Renal cortex interstitium (tissue), 11 donors: ENCODE data around the gene TADA3. TPM values are rescaled to one million over a fixed set of nuclear protein-coding genes. Genes with fewer than 3 reads are reported as not detected.

Source experiments
- DNase-seq, 11 donors: peaks; one replicate each; pipeline ENCODE4 v3.0.0-alpha.2; 2013; ENCODE audit warnings: low read depth in 9 of 11, low spot score in 4 of 11; ENCODE audit errors: extremely low read depth in 1 of 11
- polyA plus RNA-seq, 3 donors: library from polyadenylated mRNA; unstranded; fragments of 120-200 nt; gene quantifications; one replicate each; pipeline ENCODE4 v1.2.1, GENCODE V29; 2013; ENCODE audit not compliant: insufficient read length in 3 of 3

The TADA3 gene
- polyA plus RNA-seq, 3 donors, result 58.2 to 73.4 (median 71.1) TPM

GRCh38 chr3:9793161-9793781 is 998 bp upstream of the TADA3 start:
- no peak for DNase-seq

DNA sequence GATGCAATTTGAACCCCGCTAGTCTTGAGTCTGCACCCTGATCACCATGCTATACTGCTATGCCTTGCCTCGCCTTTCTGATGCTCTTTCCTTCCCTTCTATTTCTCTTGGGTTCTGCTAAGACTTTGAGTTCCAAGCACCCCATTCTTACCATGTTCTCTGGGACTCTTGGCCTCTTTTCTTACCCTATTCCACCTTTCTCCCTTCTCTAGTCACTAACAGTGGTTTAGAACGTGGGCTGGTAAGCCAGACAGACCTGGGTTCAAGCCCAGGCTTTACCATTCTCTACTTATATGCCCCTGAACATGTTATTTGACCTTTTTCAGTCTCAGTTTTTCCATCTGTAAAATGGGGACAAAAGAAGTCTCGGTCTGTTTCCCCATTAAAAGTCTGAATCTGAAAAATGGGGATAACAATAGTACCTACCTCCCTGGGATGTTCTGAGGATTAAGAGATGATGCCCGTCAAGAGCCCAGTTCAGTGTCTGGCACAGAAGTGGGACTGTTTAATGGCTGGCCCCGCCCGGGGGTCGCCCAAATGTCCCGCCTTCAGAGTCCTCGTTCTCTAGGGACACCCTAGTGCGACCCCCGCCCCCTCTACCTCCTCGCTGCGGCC is 376 bp downstream of the TADA3 start:
- DNase-seq, result no peak

- DNase-seq, result no peak
These were observed 1.1 kb downstream of the TADA3 start for GRCh38 chr3:9791127-9791526.

DNA sequence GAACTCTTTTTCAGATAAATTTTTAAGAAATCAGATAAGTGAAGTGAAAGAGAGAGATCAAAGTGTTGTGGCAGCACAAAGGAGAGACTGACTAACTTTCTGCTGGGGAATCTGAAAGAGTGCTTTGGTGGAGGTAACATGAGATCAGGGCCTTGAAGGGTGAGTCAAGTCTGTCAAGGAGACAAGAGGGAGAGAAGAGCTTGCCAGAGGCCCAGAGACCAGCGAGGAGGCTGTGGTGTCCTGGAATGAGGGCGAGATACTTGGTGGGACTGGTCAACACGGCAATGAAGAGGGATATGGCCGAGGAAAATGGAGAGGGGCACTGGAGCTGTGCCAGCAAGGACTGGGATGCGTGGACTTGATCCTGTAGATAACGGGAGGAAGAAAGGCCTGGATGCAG is 4.6 kb downstream of the TADA3 start:
- no peak for DNase-seq

GRCh38 chr3:9786825-9787669 is 5.2 kb downstream of the TADA3 start:
- DNase-seq, result no peak

GRCh38 chr3:9786209-9786739 is 6.0 kb downstream of the TADA3 start:
- DNase-seq, result no peak

GRCh38 chr3:9785602-9786001 is 6.7 kb downstream of the TADA3 start:
- DNase-seq, result no peak

GRCh38 chr3:9784965-9785364 is 7.3 kb downstream of the TADA3 start:
- DNase-seq, result no peak

DNA sequence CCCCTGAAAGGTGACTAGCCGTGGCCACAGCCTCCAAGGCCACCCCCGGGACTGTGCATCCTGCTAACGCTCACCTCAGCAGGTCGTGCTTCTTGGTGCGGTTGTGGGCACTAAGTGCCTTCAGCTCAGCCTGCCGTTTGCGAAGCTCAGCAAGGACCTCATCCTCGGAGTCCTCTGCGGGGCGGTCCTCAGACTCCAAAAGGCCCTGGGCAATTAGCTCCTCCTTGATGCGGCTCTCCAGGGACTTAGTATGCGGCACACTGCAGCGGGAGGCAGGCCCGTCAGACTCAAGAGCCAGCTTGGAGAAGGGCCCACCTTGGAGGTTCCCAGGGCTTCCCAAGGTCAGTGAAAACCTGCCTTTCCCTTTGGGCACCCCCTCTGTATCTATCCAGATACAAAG is 8.3 kb downstream of the TADA3 start:
- no peak for DNase-seq

DNA sequence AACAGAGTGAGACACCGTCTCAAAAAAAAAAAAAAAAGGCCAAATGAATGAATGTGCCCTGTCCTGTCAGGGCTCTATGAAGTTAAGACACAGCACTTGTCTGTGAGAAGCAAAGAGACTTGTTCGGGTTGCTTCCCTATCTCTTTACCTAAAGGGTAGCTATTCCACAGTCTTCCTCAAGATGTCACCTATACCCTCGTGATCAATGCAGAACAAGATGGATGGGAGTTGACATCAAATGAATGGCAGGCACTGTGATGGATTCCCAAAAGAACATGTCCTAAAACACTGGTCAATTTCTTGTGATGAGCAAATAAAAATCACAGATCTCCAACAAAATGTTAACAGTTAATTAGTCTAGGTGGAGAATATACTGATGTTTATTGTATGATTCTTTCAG is 9.5 kb downstream of the TADA3 start:
- no peak for DNase-seq

- no peak for DNase-seq
These were observed 10.2 kb downstream of the TADA3 start for GRCh38 chr3:9781978-9782603.

DNA sequence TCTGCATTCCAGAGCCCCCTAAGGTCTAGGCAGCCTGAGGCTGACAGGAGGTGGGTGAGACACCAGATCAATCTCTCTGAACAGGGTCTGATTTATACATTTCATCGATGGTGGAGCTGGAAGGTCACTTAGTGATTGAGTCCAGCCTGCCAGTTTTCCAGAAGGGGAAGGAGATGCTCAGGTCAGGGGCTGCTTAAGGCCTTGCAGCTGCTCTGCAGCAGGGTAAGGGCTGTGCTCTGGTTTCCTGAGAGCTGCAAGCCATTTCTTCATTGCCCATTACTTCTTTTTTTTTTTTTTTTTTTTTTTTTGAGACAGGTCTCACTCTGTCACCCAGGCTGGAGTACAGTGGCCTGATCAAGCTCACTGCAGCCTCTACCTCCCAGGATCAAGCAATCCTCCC is 10.7 kb downstream of the TADA3 start:
- no peak for DNase-seq

DNA sequence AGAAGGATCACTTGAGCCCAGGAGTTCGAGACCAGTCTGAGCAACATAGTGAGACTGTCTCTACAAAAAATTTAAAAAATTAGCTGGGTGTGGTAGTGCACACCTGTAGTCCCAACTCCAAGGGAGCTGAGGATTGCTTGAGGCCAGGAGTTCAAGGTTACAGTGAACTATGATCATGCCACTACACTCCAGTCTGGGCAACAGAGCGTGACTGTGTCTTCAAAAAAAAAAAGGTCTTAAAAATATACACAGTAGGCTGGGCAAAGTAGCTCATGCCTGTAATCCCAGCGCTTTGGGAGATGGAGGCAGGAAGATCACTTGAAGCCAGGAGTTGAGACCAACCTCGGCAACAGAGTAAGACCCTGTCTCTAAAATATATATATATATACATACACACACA is 11.4 kb downstream of the TADA3 start:
- no peak for DNase-seq

DNA sequence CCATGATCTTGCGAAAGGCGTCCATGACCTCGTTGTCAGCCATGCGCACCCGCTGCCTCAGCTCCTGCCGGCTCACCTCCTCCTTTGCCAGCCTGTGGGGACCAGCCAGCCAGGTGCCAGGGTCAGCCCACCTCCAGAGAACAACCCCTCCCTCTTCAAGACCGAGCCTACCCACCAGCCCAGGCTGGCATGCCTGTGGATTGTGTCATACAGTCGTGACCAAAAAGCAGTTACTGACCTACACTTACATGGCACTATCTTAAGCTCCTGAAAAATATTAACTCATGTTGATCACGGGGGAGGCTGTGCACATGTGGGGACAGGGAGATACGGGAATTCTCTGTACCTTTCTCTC is 11.8 kb downstream of the TADA3 start:
- no peak for DNase-seq

DNA sequence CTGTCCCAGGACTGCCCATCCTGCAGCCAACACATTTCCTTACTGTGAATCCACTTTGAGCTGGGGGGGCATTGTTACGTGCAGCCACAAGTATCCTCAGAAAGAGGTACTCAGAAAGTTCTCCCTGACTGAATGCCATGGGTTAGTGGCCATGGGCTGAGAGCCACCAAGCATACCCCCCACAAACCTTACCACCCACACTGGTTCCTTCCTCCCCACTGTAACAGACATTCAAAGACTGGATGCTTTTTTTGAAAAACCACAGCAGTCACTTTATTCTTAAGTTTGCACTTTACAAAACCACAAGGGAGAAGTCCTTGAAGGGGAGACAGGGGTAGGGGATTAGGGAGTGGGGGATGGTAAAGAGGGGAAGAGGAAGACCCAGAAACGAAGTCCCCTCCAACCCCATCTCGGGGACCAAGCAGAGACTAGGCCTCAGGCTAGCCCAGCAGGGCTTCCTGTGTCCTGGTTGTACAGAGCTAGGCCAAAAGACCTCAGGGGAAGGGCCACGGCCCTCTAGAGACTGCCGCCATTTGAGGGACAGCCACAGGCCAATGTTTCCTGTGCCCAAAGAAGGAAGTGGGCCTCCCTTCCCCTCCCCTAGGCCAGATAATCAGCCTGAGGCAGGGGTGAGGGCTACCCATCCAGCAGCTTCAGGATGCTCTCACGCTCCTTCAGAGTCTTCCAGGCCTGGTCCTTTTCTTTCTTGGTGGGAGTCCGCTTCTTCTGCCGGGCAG is 12.4 kb downstream of the TADA3 start:
- no peak for DNase-seq

DNA sequence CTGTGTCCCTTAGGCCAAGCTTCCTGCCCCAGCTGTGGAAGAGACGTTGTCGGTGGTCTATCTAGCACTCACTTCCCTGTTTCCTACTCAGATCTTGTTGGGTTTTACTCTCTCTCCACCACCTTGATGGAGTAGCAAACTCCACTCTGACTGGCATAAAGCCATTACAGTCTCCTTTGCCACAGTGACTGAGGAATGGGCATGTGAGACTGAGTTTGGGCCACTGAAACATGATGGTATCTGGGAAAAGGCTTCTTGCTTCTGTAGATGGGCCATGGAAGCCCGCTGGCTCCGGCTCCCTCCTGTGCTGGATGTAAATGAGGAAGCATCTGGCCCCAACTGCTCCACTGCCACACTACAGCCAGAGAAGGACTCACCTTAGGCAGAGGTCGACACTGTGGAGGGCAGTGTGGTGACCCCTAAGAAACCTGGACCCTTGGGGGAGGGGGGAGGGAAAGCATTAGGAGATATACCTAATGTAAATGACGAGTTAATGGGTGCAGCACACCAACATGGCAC is 13.1 kb downstream of the TADA3 start:
- no peak for DNase-seq

DNA sequence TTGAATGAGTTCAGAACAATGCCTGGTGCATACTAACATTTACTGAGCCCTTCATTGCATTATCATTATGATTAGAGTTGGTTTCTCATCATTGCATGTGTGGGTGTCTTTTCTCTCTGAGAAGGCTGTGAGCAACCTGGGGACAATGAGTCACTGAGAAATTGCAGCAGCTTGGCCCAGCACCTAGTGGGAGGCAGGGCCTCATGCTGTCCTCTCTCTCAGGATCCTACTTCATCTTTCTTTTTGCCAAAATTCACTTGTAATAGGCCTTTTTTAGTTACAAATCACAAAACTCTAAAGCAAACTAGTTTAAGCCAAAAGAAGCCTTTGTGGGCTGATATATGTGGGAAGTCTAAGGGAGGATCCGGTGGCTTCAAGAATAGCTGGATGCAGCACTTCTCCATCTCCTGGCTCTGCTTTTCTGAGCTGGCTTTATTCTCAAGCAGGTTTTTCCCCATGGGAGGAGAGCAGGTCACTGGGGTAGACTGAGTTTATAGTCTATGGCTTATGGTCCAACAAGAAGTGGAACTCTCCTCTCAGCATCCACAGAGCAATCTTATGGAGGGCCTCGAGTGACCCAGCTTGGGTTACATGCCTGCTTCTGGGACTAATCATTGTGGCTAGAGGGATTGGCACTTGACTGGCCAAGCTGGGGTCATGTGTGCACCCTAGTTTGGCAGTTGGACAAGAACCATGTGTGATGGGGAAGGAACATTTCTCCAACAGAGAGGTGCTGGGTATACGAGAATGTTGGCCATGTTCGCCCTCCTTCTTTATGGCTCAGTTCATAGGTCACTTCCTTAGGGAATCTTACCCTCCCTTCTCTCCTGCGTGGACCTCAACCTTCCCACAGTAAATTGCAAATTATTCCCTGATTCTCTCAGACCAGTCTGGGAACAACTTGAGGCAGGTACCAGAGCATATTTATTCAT is 13.9 kb downstream of the TADA3 start:
- DNase-seq, result no peak

DNA sequence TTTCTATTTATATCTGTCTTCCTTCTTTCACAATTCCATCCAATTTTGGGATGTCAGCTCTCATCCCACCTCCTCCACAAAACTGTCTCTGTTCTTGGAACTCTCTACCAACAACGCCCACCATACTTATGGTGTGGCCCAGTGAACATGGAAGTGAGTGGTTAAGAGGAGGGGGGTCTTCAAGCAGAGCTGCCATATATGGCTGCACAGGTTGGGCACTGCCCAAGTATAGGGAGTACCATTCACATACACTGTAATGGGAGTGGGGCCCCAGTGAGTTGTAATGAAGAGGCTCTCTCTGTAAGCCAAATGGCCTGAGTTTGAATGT is 14.6 kb downstream of the TADA3 start:
- no peak for DNase-seq
